ENCODE results near the gene AKT3. TPM values are rescaled to one million over a fixed set of nuclear protein-coding genes. Genes with fewer than 3 reads are reported as not detected.

The AKT3 gene
- total RNA-seq, 1 donor from 2014 or later = 20.6 TPM

DNA sequence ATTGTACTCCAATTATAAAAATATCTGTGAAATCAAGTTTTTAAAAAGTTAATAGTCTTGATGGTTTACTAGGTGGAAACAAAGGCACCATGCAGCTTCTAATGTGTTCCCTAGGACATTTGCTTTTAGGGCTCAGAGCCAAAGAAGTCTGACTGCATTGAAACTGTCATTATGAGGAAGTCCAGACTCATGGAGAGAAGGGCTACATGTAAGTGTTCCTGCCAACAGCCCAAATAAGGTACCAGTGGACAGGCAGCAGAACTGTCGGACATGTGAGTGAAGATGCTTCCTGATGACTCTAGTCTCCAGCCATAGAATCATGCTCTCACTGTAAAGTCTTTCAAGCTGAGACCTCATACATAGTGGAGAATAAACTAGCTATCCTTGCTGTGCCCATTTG is 287.6 kb downstream of the AKT3 start:
- H3K36me3 ChIP-seq = peaks cover 26% of the 10 kb centered on the region
- intact Hi-C loops (cut with micrococcal nuclease) = no loop called here
- DNase-seq = no peak

GRCh38 chr1:243561588-243562319 is 288.3 kb downstream of the AKT3 start:
- H3K27ac ChIP-seq (replicated peaks) = no peak overlapping the region
- H3K9me3 ChIP-seq (replicated peaks) = peaks cover 13% of the 10 kb centered on the region
- no peak for DNase-seq
- H3K27me3 ChIP-seq (ENCODE audit: low read depth) = no peaks in the 10 kb centered on the region
- intact Hi-C loops (cut with micrococcal nuclease) = no loop called here
- no peak overlapping the region for H3K4me3 ChIP-seq
- H3K36me3 ChIP-seq = peaks cover 22% of the 10 kb centered on the region
- TF ChIP-seq, protein P1, sequence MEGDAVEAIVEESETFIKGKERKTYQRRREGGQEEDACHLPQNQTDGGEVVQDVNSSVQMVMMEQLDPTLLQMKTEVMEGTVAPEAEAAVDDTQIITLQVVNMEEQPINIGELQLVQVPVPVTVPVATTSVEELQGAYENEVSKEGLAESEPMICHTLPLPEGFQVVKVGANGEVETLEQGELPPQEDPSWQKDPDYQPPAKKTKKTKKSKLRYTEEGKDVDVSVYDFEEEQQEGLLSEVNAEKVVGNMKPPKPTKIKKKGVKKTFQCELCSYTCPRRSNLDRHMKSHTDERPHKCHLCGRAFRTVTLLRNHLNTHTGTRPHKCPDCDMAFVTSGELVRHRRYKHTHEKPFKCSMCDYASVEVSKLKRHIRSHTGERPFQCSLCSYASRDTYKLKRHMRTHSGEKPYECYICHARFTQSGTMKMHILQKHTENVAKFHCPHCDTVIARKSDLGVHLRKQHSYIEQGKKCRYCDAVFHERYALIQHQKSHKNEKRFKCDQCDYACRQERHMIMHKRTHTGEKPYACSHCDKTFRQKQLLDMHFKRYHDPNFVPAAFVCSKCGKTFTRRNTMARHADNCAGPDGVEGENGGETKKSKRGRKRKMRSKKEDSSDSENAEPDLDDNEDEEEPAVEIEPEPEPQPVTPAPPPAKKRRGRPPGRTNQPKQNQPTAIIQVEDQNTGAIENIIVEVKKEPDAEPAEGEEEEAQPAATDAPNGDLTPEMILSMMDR (IDR thresholded peaks at IDR 0.05; ENCODE audit: borderline replicate concordance) = no peak
- H3K4me1 ChIP-seq = no peaks in the 10 kb centered on the region

More for the DNA sequence above, 287.6 kb downstream of the AKT3 start:
- Histone ChIP-seq H3K27me3 (ENCODE audit: low read depth) (no peaks in the 10 kb centered on the region), H3K4me3 (no peak overlapping the region), H3K9me3 (replicated peaks) (peaks cover 13% of the 10 kb centered on the region), H3K27ac (replicated peaks) (no peak overlapping the region), H3K4me1 (no peaks in the 10 kb centered on the region)
- TF ChIP-seq, protein P1 (IDR thresholded peaks at IDR 0.05; ENCODE audit: borderline replicate concordance) = no peak

- intact Hi-C loops (cut with micrococcal nuclease) = no loop called here
- peaks cover 13% of the 10 kb centered on the region for H3K9me3 ChIP-seq (replicated peaks)
- TF ChIP-seq, protein P1 (IDR thresholded peaks at IDR 0.05; ENCODE audit: borderline replicate concordance) = no peak
Observed at GRCh38 chr1:243559575-243560162, 290.4 kb downstream of the AKT3 start.

GRCh38 chr1:243558576-243558975 is 291.5 kb downstream of the AKT3 start:
- no peak for DNase-seq
- Histone ChIP-seq H3K9me3 (replicated peaks) (peaks cover 13% of the 10 kb centered on the region), H3K27me3 (ENCODE audit: low read depth) (no peaks in the 10 kb centered on the region), H3K27ac (replicated peaks) (no peak overlapping the region), H3K4me3 (no peak overlapping the region), H3K36me3 (peaks cover 22% of the 10 kb centered on the region), H3K4me1 (no peaks in the 10 kb centered on the region)
- TF ChIP-seq, protein P1 (IDR thresholded peaks at IDR 0.05; ENCODE audit: borderline replicate concordance) = no peak
- intact Hi-C loops (cut with micrococcal nuclease) = no loop called here

More at GRCh38 chr1:243559575-243560162, 290.4 kb downstream of the AKT3 start:
- Histone ChIP-seq H3K27ac (replicated peaks) (no peak overlapping the region), H3K4me1 (no peaks in the 10 kb centered on the region), H3K27me3 (ENCODE audit: low read depth) (no peaks in the 10 kb centered on the region), H3K4me3 (no peak overlapping the region), H3K36me3 (peaks cover 22% of the 10 kb centered on the region)
- no peak for DNase-seq

DNA sequence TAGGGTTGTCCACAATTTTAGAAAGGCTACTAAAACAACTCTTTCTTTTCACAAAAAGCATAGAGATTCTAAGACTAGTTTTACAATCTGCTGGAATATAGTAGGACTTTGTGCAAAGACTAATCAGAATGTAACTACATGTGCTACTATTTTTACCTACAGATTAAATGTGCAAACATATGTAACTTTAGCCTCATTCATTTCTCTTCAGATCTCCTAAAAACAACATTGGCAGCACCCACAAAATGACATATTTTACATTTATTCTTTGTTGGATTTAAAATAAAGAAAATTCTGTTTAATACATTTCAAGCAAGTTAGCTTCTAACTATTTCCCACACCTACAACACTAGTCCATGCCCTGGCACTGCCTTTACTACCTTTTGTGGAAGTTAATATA is 292.2 kb downstream of the AKT3 start:
- intact Hi-C loops (cut with micrococcal nuclease) = no loop called here

More for the DNA sequence above, 292.2 kb downstream of the AKT3 start:
- TF ChIP-seq, protein P1 (IDR thresholded peaks at IDR 0.05; ENCODE audit: borderline replicate concordance) = no peak
- H3K4me3 ChIP-seq = no peak overlapping the region
- no peaks in the 10 kb centered on the region for H3K27me3 ChIP-seq (ENCODE audit: low read depth)
- no peak for DNase-seq
- no peaks in the 10 kb centered on the region for H3K4me1 ChIP-seq
- peaks cover 13% of the 10 kb centered on the region for H3K9me3 ChIP-seq (replicated peaks)
- peaks cover 17% of the 10 kb centered on the region for H3K36me3 ChIP-seq
- H3K27ac ChIP-seq (replicated peaks) = no peak overlapping the region
